ENCODE data around the gene ANAPC2.

Gene ANAPC2

GRCh38 chr9:137213160-137214060 is 25.1 kb upstream of the ANAPC2 start:
- peaks cover 3% of the 10 kb centered on the region; the same call in 1 of the 2 replicates for H4K20me1 ChIP-seq (ENCODE audit: insufficient read depth, low read length)
- H3K9ac ChIP-seq (ENCODE audit: low read depth, low read length), result no peak overlapping the region
- ATAC-seq (ENCODE audit: insufficient read depth, low read depth), result no peak

GRCh38 chr9:137212520-137212919 is 24.2 kb upstream of the ANAPC2 start:
- Histone ChIP-seq H3K4me1 (ENCODE audit: insufficient read depth, low read length) (peaks cover 2% of the 10 kb centered on the region), H2AFZ (ENCODE audit: low read depth, low read length) (no peak overlapping the region), H3K27ac (ENCODE audit: low read length) (no peak overlapping the region), H3K4me2 (ENCODE audit: insufficient read depth, low read length) (no peak overlapping the region), H3K9me3 (ENCODE audit: insufficient read depth, low read length, severe bottlenecking) (no peaks in the 10 kb centered on the region), H3K27me3 (ENCODE audit: insufficient read depth, low read length, poor library complexity) (no peaks in the 10 kb centered on the region), H4K20me1 (ENCODE audit: insufficient read depth, low read length) (peaks cover 4% of the 10 kb centered on the region; the same call in 1 of the 2 replicates), H3K36me3 (ENCODE audit: insufficient read depth, low read length) (peaks cover 37% of the 10 kb centered on the region), H3K4me3 (ENCODE audit: low read depth in 1 of 2, low read length in 2 of 2) (no peak overlapping the region), H3K79me2 (ENCODE audit: insufficient read depth, low read length) (peaks cover 3% of the 10 kb centered on the region), H3K9ac (ENCODE audit: low read depth, low read length) (no peak overlapping the region)
- no peak for DNase-seq
- TF ChIP-seq EZH2 (IDR thresholded peaks at IDR 0.05; ENCODE audit: borderline replicate concordance, low read depth, low read length, severe bottlenecking), result no peak
- TF ChIP-seq CTCF (IDR thresholded peaks at IDR 0.05; ENCODE audit: borderline replicate concordance, extremely low read depth, low read length, poor library complexity, severe bottlenecking), result peak; percentile 33
- peak; percentile 41; the same call in 1 of the 3 replicates for ATAC-seq (ENCODE audit: insufficient read depth, low read depth)

More at GRCh38 chr9:137213160-137214060, 25.1 kb upstream of the ANAPC2 start:
- Histone ChIP-seq H3K27ac (ENCODE audit: low read length) (no peak overlapping the region), H3K4me2 (ENCODE audit: insufficient read depth, low read length) (no peak overlapping the region), H3K36me3 (ENCODE audit: insufficient read depth, low read length) (peaks cover 36% of the 10 kb centered on the region), H3K9me3 (ENCODE audit: insufficient read depth, low read length, severe bottlenecking) (no peaks in the 10 kb centered on the region), H3K27me3 (ENCODE audit: insufficient read depth, low read length, poor library complexity) (no peaks in the 10 kb centered on the region), H3K79me2 (ENCODE audit: insufficient read depth, low read length) (no peaks in the 10 kb centered on the region), H3K4me1 (ENCODE audit: insufficient read depth, low read length) (no peaks in the 10 kb centered on the region), H2AFZ (ENCODE audit: low read depth, low read length) (no peak overlapping the region), H3K4me3 (ENCODE audit: low read depth in 1 of 2, low read length in 2 of 2) (no peak overlapping the region)
- TF ChIP-seq CTCF (IDR thresholded peaks at IDR 0.05; ENCODE audit: borderline replicate concordance, extremely low read depth, low read length, poor library complexity, severe bottlenecking) (peak; percentile 22), EZH2 (IDR thresholded peaks at IDR 0.05; ENCODE audit: borderline replicate concordance, low read depth, low read length, severe bottlenecking) (no peak)
- no peak for DNase-seq

GRCh38 chr9:137211532-137211931 is 23.2 kb upstream of the ANAPC2 start:
- Histone ChIP-seq H3K4me3 (ENCODE audit: low read depth in 1 of 2, low read length in 2 of 2) (no peak overlapping the region), H3K27me3 (ENCODE audit: insufficient read depth, low read length, poor library complexity) (no peaks in the 10 kb centered on the region), H3K36me3 (ENCODE audit: insufficient read depth, low read length) (peaks cover 47% of the 10 kb centered on the region), H3K79me2 (ENCODE audit: insufficient read depth, low read length) (peaks cover 13% of the 10 kb centered on the region), H3K4me2 (ENCODE audit: insufficient read depth, low read length) (no peak overlapping the region), H4K20me1 (ENCODE audit: insufficient read depth, low read length) (peaks cover 8% of the 10 kb centered on the region; the same call in 1 of the 2 replicates), H3K27ac (ENCODE audit: low read length) (no peak overlapping the region), H3K4me1 (ENCODE audit: insufficient read depth, low read length) (peaks cover 12% of the 10 kb centered on the region), H2AFZ (ENCODE audit: low read depth, low read length) (no peak overlapping the region), H3K9ac (ENCODE audit: low read depth, low read length) (no peak overlapping the region), H3K9me3 (ENCODE audit: insufficient read depth, low read length, severe bottlenecking) (no peaks in the 10 kb centered on the region)
- TF ChIP-seq CTCF (IDR thresholded peaks at IDR 0.05; ENCODE audit: borderline replicate concordance, extremely low read depth, low read length, poor library complexity, severe bottlenecking), result no peak
- no peak for TF ChIP-seq EZH2 (IDR thresholded peaks at IDR 0.05; ENCODE audit: borderline replicate concordance, low read depth, low read length, severe bottlenecking)
- ATAC-seq (ENCODE audit: insufficient read depth, low read depth), result no peak; the same call in 2 of the 3 replicates
- DNase-seq, result no peak

Data from DND-41 (cell line).